ENCODE results near the gene VDAC2.

DNA sequence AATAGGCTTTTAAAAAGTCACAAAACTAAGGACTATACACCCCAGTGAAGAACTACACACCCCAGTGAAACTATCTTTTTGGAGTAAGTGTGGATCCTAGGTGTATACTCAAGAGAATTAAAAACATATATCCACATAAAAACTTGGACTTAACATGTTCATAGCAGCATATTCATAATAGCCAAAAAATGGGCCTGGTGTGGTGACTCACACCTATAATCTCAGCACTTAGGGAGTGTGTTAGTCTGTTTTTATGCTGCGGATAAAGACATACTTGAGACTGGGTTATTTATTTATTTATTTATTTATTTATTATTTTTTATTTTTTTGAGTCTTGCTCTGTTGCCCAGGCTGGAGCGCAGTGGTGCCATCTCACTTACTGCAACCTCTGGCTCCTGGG lies 44.1 kb downstream of the VDAC2 start:
- TF ChIP-seq, protein P1, sequence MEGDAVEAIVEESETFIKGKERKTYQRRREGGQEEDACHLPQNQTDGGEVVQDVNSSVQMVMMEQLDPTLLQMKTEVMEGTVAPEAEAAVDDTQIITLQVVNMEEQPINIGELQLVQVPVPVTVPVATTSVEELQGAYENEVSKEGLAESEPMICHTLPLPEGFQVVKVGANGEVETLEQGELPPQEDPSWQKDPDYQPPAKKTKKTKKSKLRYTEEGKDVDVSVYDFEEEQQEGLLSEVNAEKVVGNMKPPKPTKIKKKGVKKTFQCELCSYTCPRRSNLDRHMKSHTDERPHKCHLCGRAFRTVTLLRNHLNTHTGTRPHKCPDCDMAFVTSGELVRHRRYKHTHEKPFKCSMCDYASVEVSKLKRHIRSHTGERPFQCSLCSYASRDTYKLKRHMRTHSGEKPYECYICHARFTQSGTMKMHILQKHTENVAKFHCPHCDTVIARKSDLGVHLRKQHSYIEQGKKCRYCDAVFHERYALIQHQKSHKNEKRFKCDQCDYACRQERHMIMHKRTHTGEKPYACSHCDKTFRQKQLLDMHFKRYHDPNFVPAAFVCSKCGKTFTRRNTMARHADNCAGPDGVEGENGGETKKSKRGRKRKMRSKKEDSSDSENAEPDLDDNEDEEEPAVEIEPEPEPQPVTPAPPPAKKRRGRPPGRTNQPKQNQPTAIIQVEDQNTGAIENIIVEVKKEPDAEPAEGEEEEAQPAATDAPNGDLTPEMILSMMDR (IDR thresholded peaks at IDR 0.05), result no peak
- no peak for TF ChIP-seq EZH2 (IDR thresholded peaks at IDR 0.05; ENCODE audit: borderline replicate concordance, insufficient read depth, low read depth, low read length, poor library complexity, severe bottlenecking)

All from B cell (primary cell).